ENCODE results near the gene XG. TPM values are rescaled to one million over a fixed set of nuclear protein-coding genes. Genes with fewer than 3 reads are reported as not detected.
"Not testable (repeated sequence)": the region's sequence is repeated elsewhere in the genome, so short reads cannot be mapped to it uniquely, and the experiment has no call there.

Gene XG
- total and polyA plus RNA-seq, 2 of the 8 experiments (the other 6 are each of a cell fraction or from before 2014, with no cell fraction given) = 0.33 to 0.78 TPM

GRCh38 chrX:2773166-2774055 is 21.6 kb downstream of the XG start:
- POLR2A ChIA-PET (ENCODE audit: partially characterized antibody); FAIRE-seq; H4K8ac ChIP-seq (ENCODE audit: extremely low read depth, insufficient read depth, low read length); H2BK5ac ChIP-seq (ENCODE audit: low read depth, low read length); H3K4me2 ChIP-seq (ENCODE audit: insufficient read depth in 1 of 2, low read depth in 2 of 2, low read length in 2 of 2); H2BK15ac ChIP-seq (ENCODE audit: low read length); H3K9ac ChIP-seq (replicated peaks in 1 of 4; ENCODE audit: extremely low read depth in 1 of 4, low read depth in 3 of 4, low read length in 3 of 4); H3K27me3 ChIP-seq (replicated peaks in 1 of 4; ENCODE audit: control insufficient read depth in 3 of 4, extremely low read depth in 1 of 4, insufficient read depth in 3 of 4, low read length in 3 of 4); H4K5ac ChIP-seq (ENCODE audit: insufficient read length, low read depth, low read length); DNase-seq (ENCODE audit: low read depth in 1 of 2, low spot score in 2 of 2); H4K91ac ChIP-seq (replicated peaks; ENCODE audit: insufficient read length, low read length); H4K20me1 ChIP-seq (replicated peaks in 1 of 2; ENCODE audit: control insufficient read depth in 1 of 2, insufficient read depth in 2 of 2, low read length in 2 of 2); H3K18ac ChIP-seq (ENCODE audit: extremely low read depth, low read length); H3K23me2 ChIP-seq (ENCODE audit: low read depth, low read length); H3K4me3 ChIP-seq (ENCODE audit: extremely low read depth in 1 of 4, insufficient read depth in 2 of 4, low read depth in 3 of 4, low read length in 4 of 4); H2BK12ac ChIP-seq (ENCODE audit: low read depth, low read length); H3K27ac ChIP-seq (ENCODE audit: low read depth, low read length); H2AK5ac ChIP-seq (ENCODE audit: low read depth, low read length); H2BK120ac ChIP-seq (replicated peaks; ENCODE audit: low read depth, low read length); H3K79me2 ChIP-seq (ENCODE audit: control insufficient read depth in 1 of 2, insufficient read depth in 2 of 2, low read length in 2 of 2); H3K4me1 ChIP-seq (replicated peaks in 1 of 4; ENCODE audit: control insufficient read depth in 3 of 4, insufficient read depth in 4 of 4, low read length in 3 of 4); CTCF ChIA-PET (ENCODE audit: partially characterized antibody); H3K56ac ChIP-seq (replicated peaks; ENCODE audit: insufficient read length, low read depth, low read length); H3K36me3 ChIP-seq (ENCODE audit: control insufficient read depth in 2 of 4, insufficient read depth in 4 of 4, low read length in 3 of 4); H3K14ac ChIP-seq (ENCODE audit: insufficient read length); H3K23ac ChIP-seq (ENCODE audit: insufficient read length); H2AFZ ChIP-seq (ENCODE audit: low read length); H3K4ac ChIP-seq (replicated peaks; ENCODE audit: insufficient read length, low read depth, low read length); H2BK20ac ChIP-seq (ENCODE audit: low read length); H3K79me1 ChIP-seq (ENCODE audit: low read depth, low read length); H3K9me3 ChIP-seq (ENCODE audit: insufficient read depth in 2 of 2, low read depth in 1 of 2, low read length in 1 of 2): not testable (repeated sequence)
- WGBS, 2 experiments (ENCODE audit: extremely low coverage in 1 of 2, insufficient coverage in 1 of 2, insufficient read length in 1 of 2, insufficient replicate concordance in 2 of 2, low coverage in 1 of 2, low lambda C conversion rate in 2 of 2, missing lambda C conversion rate in 1 of 2) = 79 to 84% methylated on average over 2 to 7 of the region's 10 CpGs
